ENCODE results near the gene TCF4.

DNA sequence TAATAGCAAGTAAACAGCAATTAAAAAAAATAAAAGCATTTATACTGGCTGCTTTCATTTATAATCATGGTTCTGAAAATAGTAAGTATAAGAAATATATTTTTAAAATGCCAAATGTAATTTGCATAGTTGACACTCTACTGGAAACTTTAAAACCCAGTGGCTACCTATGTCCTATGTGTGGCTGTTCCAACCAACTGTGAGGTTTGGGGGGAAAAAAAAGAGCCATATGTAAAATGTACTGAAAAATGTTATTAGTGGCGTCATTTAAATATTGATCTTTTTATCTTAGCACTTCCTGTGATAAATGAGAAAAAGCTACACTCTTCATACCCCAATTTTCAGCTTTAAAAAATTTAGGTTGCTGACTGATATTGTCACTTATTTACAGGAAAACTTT is 270.7 kb downstream of the TCF4 start:
- TF ChIP-seq ZNF423 (CRISPR knock-in tag; IDR thresholded peaks at IDR 0.05) (no peak), SOX15 (CRISPR knock-in tag; IDR thresholded peaks at IDR 0.05) (no peak), RORB (CRISPR knock-in tag; IDR thresholded peaks at IDR 0.05) (no peak), TCF7 (CRISPR knock-in tag; IDR thresholded peaks at IDR 0.05; ENCODE audit: low read depth) (no peak), ESRRA (CRISPR knock-in tag; IDR thresholded peaks at IDR 0.05; ENCODE audit: borderline replicate concordance) (no peak), SMAD4 (CRISPR knock-in tag; IDR thresholded peaks at IDR 0.05) (no peak)
- TF ChIP-seq, protein P1, sequence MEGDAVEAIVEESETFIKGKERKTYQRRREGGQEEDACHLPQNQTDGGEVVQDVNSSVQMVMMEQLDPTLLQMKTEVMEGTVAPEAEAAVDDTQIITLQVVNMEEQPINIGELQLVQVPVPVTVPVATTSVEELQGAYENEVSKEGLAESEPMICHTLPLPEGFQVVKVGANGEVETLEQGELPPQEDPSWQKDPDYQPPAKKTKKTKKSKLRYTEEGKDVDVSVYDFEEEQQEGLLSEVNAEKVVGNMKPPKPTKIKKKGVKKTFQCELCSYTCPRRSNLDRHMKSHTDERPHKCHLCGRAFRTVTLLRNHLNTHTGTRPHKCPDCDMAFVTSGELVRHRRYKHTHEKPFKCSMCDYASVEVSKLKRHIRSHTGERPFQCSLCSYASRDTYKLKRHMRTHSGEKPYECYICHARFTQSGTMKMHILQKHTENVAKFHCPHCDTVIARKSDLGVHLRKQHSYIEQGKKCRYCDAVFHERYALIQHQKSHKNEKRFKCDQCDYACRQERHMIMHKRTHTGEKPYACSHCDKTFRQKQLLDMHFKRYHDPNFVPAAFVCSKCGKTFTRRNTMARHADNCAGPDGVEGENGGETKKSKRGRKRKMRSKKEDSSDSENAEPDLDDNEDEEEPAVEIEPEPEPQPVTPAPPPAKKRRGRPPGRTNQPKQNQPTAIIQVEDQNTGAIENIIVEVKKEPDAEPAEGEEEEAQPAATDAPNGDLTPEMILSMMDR (IDR thresholded peaks at IDR 0.05), result no peak
- TF ChIP-seq, protein P2, sequence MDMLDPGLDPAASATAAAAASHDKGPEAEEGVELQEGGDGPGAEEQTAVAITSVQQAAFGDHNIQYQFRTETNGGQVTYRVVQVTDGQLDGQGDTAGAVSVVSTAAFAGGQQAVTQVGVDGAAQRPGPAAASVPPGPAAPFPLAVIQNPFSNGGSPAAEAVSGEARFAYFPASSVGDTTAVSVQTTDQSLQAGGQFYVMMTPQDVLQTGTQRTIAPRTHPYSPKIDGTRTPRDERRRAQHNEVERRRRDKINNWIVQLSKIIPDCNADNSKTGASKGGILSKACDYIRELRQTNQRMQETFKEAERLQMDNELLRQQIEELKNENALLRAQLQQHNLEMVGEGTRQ (CRISPR knock-in tag; IDR thresholded peaks at IDR 0.05), result no peak
- TF ChIP-seq, protein P3, sequence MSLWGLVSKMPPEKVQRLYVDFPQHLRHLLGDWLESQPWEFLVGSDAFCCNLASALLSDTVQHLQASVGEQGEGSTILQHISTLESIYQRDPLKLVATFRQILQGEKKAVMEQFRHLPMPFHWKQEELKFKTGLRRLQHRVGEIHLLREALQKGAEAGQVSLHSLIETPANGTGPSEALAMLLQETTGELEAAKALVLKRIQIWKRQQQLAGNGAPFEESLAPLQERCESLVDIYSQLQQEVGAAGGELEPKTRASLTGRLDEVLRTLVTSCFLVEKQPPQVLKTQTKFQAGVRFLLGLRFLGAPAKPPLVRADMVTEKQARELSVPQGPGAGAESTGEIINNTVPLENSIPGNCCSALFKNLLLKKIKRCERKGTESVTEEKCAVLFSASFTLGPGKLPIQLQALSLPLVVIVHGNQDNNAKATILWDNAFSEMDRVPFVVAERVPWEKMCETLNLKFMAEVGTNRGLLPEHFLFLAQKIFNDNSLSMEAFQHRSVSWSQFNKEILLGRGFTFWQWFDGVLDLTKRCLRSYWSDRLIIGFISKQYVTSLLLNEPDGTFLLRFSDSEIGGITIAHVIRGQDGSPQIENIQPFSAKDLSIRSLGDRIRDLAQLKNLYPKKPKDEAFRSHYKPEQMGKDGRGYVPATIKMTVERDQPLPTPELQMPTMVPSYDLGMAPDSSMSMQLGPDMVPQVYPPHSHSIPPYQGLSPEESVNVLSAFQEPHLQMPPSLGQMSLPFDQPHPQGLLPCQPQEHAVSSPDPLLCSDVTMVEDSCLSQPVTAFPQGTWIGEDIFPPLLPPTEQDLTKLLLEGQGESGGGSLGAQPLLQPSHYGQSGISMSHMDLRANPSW (CRISPR knock-in tag; conservative IDR thresholded peaks at IDR 0.05; ENCODE audit: low read depth), result no peak
- TF ChIP-seq, protein P4, sequence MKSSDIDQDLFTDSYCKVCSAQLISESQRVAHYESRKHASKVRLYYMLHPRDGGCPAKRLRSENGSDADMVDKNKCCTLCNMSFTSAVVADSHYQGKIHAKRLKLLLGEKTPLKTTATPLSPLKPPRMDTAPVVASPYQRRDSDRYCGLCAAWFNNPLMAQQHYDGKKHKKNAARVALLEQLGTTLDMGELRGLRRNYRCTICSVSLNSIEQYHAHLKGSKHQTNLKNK (CRISPR knock-in tag; IDR thresholded peaks at IDR 0.05), result no peak

All from WTC11 (cell line).